Lung (tissue), 12 donors: ENCODE measurements around the gene KRTAP19-2. TPM values are rescaled to one million over a fixed set of nuclear protein-coding genes. Genes with fewer than 3 reads are reported as not detected.

Experiments
- ATAC-seq: fragments of 200-7000 bp; cut with Tn5 transposase; one replicate; pipeline ENCODE4 v1.9.1; 2020; ENCODE audit warnings: moderate number of reproducible peaks; ENCODE audit not compliant: insufficient read depth, low FRiP score
- DNase-seq, 3 donors: peaks; one replicate each; pipeline ENCODE4 v3.0.0-alpha.2; 2013 to 2017
- H3K27ac ChIP-seq, 2 donors: one replicate each; pipeline ENCODE4 v1.5.1; 2013; ENCODE audit warnings: mild to moderate bottlenecking in 2 of 2, moderate library complexity in 2 of 2, control low read depth in 1 of 2, inconsistent platforms in 1 of 2, low read depth in 1 of 2, low read length in 1 of 2
- H3K27me3 ChIP-seq, 3 donors: one replicate each; pipeline ENCODE4 v1.5.1; 2013; ENCODE audit warnings: low read length in 2 of 3; ENCODE audit not compliant: control insufficient read depth in 3 of 3, insufficient read depth in 3 of 3
- H3K36me3 ChIP-seq, 4 donors: one replicate each; pipeline ENCODE4 v1.5.1; 2013; ENCODE audit warnings: low read length in 4 of 4, mild to moderate bottlenecking in 1 of 4, moderate library complexity in 1 of 4; ENCODE audit not compliant: control insufficient read depth in 4 of 4, insufficient read depth in 4 of 4
- H3K4me1 ChIP-seq, 5 donors: one replicate each; pipeline ENCODE4 v1.5.1; 2013; ENCODE audit warnings: low read length in 5 of 5, mild to moderate bottlenecking in 2 of 5, moderate library complexity in 1 of 5; ENCODE audit not compliant: control insufficient read depth in 5 of 5, insufficient read depth in 5 of 5
- H3K4me3 ChIP-seq: one replicate; pipeline ENCODE4 v1.5.1; 2013; ENCODE audit warnings: mild to moderate bottlenecking, control low read depth, moderate library complexity
- H3K9ac ChIP-seq, 2 donors: one replicate each; pipeline ENCODE4 v1.5.1; 2013; ENCODE audit warnings: low read length in 2 of 2, control low read depth in 1 of 2; ENCODE audit not compliant: insufficient read depth in 1 of 2
- H3K9me3 ChIP-seq, 4 donors: one replicate each; pipeline ENCODE4 v1.5.1; 2013; ENCODE audit warnings: low read length in 3 of 4, mild to moderate bottlenecking in 1 of 4, moderate library complexity in 1 of 4; ENCODE audit not compliant: control insufficient read depth in 4 of 4, insufficient read depth in 3 of 4
- WGBS, 2 donors: extraction: QIAGEN DNeasy Blood & Tissue Kit; methylation state at CpG; one replicate each; pipeline ENCODE4 v1.1.7; 2013; 5-methylcytosine and 5-hydroxymethylcytosine counted together
- polyA plus RNA-seq, 2 donors: library from polyadenylated mRNA; stranded (reverse); fragments of 200-250 nt; gene quantifications; one replicate each; pipeline ENCODE4 v1.2.1, GENCODE V29; 2013
- total RNA-seq, 2 donors: library from RNA; depleted of rRNA in 1 of 2; stranded (reverse); fragments of >200 nt in 1 of 2; gene quantifications; one replicate each; pipeline ENCODE4 v1.2.1, GENCODE V29; 2014 to 2021
- TF ChIP-seq, protein P1 (sequence below): IDR thresholded peaks from 2 replicates; pipeline ENCODE4 v1.5.1; 2012; ENCODE audit warnings: mild to moderate bottlenecking; ENCODE audit errors: control extremely low read depth, extremely low read depth
- donor health status: control.
- donor health status: control.
- donor health status: Bipolar disorder and iron deficiency.
- donor health status: healthy.
- donor health status: DM: yes; HTN: yes; CAD: no.

Gene KRTAP19-2
- total and polyA plus RNA-seq, 4 donors, result not detected

DNA sequence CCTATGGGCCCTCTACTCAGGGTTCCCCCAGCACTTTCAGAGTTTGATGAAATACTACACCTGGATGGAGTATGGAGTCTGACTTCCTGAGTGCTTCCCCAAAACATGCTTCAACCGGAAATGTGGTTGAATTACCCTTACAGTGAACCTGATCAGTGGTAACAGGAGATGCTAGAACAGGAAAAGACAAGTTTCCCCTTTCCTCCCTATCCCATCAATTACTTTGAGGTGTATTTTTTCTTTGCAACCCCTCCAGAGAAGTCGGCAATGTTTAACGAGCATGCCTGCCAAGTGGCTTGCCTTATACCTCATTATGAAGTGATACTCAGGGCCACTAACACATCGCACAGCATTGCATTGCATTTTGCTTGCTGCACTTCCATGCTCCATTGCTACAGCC is 40.2 kb downstream of the KRTAP19-2 start:
- WGBS, 2 donors, result 16 to 30% methylated on average over 4 of the region's 4 CpGs
- no peaks in the 10 kb centered on the region for H3K4me1 ChIP-seq
- no peaks in the 10 kb centered on the region for H3K9me3 ChIP-seq
- no peaks in the 10 kb centered on the region for H3K36me3 ChIP-seq
- H3K4me3 ChIP-seq, result no peak overlapping the region
- DNase-seq (no peak), ATAC-seq (no peak)
- H3K9ac ChIP-seq, result no peak overlapping the region
- H3K27me3 ChIP-seq, result no peaks in the 10 kb centered on the region
- TF ChIP-seq, protein P1, sequence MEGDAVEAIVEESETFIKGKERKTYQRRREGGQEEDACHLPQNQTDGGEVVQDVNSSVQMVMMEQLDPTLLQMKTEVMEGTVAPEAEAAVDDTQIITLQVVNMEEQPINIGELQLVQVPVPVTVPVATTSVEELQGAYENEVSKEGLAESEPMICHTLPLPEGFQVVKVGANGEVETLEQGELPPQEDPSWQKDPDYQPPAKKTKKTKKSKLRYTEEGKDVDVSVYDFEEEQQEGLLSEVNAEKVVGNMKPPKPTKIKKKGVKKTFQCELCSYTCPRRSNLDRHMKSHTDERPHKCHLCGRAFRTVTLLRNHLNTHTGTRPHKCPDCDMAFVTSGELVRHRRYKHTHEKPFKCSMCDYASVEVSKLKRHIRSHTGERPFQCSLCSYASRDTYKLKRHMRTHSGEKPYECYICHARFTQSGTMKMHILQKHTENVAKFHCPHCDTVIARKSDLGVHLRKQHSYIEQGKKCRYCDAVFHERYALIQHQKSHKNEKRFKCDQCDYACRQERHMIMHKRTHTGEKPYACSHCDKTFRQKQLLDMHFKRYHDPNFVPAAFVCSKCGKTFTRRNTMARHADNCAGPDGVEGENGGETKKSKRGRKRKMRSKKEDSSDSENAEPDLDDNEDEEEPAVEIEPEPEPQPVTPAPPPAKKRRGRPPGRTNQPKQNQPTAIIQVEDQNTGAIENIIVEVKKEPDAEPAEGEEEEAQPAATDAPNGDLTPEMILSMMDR, result no peak
- no peak overlapping the region for H3K27ac ChIP-seq

DNA sequence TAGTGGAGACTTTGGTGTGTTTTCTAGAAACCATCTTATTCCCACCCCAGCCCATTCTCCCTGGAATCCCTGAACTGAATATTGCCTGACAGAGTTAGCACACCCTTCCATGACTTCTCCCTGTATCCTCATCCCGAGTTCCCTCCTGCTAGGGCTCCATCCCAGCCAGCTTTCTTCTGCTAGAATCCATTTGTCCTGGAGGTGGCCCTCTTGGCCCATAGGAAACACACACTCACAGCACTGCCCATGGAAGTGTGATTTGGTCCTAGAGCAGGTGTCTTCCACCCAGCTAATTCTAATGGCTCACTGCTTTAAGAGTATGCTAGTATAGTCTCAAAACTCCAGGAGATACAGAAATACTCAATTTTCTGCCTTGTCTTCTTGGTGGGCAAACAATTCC is 43.0 kb downstream of the KRTAP19-2 start:
- no peak for DNase-seq
- Histone ChIP-seq H3K27me3 (no peaks in the 10 kb centered on the region), H3K9ac (no peak overlapping the region), H3K9me3 (no peaks in the 10 kb centered on the region), H3K4me3 (no peak overlapping the region), H3K4me1 (no peaks in the 10 kb centered on the region), H3K27ac (no peak overlapping the region), H3K36me3 (no peaks in the 10 kb centered on the region)
- ATAC-seq, result no peak
- WGBS, 2 donors, result 50 to 56% methylated on average over 1 of the region's 1 CpG
- TF ChIP-seq, protein P1, result no peak

DNA sequence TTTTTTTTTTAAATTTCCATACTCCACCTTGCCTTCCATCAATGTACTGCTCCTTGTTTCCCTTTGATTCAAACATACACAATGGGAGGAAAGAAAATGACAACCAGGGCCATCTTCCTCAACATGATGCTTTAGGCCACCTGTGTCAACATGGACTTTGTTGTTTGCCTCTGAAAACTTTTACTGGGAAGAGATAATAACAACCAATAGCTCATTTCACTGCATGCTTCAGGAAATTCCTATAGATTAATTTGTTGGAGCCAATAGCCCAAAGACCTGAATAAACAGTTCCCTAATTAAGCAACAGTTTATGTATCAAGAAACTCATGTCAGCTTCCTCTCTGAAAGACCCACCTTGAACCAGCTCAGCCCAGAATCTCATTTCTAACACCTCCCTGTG is 44.0 kb downstream of the KRTAP19-2 start:
- Histone ChIP-seq H3K4me1 (no peaks in the 10 kb centered on the region), H3K9ac (no peak overlapping the region)
- ATAC-seq, result no peak

DNA sequence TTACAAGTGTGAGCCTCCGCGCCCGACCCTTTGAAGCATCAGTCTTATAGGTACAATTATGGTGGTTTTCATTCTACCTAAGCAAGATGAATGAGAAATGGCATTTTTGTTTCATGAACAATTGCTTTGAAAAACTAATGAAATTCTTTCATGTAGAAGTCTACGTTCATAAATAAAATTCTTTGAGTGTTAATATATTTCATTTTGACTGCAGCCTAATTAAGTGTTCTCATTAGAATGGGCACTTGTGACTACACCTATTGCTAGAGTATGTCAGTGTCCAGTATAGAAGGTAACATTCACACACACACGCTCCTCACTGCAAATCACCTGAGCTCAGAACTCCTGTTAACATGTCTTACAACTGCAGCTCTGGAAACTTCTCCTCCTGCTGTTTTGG is 47.3 kb downstream of the KRTAP19-2 start, which contains the start of gene KRTAP15-1:
TSS of gene KRTAP15-1 (plus strand) at position 301 of the 400 bp plus-strand sequence. CDS start at position 354, 53 bp downstream.
- WGBS, 2 donors, result 95 to 96% methylated on average over 5 of the region's 5 CpGs
- no peaks in the 10 kb centered on the region for H3K27me3 ChIP-seq
- TF ChIP-seq, protein P1, result no peak
- no peak within 1 kb of the TSS for H3K4me3 ChIP-seq
- H3K9ac ChIP-seq, result no peak within 1 kb of the TSS
- H3K36me3 ChIP-seq, result no peaks in the 10 kb centered on the region
- H3K9me3 ChIP-seq, result no peaks in the 10 kb centered on the region
- ATAC-seq, result no peak
- no peaks in the 10 kb centered on the region for H3K4me1 ChIP-seq
- DNase-seq, result no peak
- no peak within 1 kb of the TSS for H3K27ac ChIP-seq

More for the DNA sequence above, 44.0 kb downstream of the KRTAP19-2 start:
- no peak overlapping the region for H3K4me3 ChIP-seq
- TF ChIP-seq, protein P1, result no peak
- H3K27me3 ChIP-seq, result no peaks in the 10 kb centered on the region
- H3K9me3 ChIP-seq, result no peaks in the 10 kb centered on the region
- no peak for DNase-seq
- no peak overlapping the region for H3K27ac ChIP-seq
- no peaks in the 10 kb centered on the region for H3K36me3 ChIP-seq
